SIG-M5 treated with dmso at 0.1 percent for 504 hours (cell line): Measurements from ENCODE around the gene GOLGA5.

Source experiments
- DNase-seq: peaks from one replicate; lab custom pipeline; 2025; ENCODE audit not compliant: unreplicated experiment; lab: John Stamatoyannopoulos, UW

GOLGA5 gene

DNA sequence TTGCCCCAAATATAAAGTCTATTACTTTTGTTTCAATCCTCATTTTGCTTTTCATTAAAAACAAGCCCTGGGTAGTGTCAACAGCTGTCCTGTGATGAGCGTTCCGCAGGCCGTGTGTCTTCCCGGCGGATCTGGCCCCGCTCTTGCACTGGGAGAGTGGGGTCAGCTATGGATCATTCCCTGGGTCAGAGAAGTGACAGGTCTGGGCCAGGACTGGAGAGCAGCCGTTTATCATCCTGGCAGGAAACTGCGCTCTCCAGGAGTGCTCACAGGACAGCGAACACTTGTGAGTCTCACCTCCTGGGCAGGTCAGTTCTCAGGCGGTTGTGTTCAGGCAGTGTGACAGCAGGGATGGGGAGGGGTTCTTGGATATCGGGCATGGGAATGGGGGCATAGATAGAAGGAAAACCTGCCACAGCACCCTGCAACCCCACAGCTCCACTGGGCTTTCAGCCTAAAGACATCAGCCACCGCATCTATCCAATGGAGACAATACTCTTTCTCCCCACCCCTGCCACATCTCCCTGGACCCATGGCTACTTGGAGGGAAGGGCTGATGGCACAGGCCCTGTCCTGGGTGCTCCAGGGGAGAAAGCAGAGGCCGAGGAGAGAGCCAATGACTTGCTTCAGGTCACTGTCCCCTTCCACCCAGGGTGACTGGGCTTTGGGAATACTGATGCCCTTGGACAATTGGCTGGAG, 81.0 kb downstream of the GOLGA5 start:
- DNase-seq = no peak

DNA sequence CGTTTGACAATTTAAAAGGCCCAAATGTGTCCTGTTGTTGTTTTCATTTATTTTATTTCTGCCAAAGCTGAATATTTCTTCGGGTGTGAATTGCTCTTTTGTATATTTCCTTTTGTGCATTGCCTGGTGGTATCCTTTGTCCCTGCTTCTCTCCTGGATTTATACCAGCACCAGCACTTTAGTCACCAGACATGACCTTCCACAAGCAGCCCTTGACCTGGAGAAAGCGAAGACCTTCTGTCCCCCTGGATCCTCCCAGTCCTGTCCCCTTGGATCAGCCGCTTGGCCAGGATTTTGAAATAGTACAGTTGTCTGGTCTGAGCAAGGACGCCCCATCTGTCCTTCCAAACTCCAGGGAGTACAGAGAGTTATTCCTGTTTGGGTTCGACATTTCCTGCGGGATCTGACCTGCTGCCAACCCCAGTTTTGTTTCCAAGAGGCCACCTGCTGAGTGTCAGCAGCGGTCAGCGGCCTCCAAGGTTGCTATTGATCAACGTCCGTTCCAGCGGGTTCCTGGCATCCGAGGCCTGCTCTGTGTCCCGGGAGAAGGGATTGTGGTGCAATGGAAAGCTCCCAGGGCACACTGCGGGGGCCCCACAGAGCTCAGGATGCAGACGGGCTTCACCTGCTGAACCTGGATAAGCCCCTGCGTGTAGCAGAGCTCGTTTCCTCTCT, 83.8 kb downstream of the GOLGA5 start:
- no peak for DNase-seq

DNA sequence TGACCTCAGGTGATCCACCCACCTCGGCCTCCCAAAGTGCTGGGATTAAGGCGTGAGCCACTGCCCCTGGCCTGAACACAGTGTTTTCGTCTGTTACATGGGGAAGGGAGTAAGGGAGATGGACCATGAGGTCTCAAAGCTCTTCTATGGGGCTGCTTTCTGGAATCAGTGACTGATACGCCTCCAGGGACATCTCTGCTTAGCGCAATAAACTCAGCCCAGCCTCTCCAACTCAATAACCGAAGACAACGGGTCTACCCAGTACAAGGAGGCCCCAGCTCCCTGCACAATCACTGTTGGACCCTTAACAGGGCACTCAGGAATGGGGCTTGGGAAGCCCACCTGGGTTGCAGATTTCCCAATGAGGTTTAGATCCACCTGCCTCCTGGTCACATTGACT, 86.2 kb downstream of the GOLGA5 start:
- DNase-seq = no peak

DNA sequence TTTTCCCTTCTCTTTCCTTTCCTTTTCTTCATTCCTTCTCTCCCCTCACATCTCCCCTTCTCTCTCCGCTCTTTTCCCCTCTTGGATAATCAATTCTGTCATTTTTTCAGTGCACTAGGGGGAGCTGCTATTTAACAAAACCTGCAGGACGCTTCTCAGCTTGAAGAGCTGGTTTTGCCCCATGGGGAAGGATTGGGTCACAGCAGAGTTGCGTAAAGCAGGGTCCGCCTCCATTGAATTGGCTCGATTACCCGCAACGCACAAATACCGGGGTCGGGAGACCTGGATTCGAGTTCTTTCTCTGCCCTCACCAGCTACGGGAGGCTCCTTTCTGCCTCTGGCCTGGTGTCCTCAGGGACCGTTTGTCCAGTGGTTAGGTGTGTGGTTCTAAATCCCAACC, 86.7 kb downstream of the GOLGA5 start:
- peak; percentile 70 for DNase-seq

DNA sequence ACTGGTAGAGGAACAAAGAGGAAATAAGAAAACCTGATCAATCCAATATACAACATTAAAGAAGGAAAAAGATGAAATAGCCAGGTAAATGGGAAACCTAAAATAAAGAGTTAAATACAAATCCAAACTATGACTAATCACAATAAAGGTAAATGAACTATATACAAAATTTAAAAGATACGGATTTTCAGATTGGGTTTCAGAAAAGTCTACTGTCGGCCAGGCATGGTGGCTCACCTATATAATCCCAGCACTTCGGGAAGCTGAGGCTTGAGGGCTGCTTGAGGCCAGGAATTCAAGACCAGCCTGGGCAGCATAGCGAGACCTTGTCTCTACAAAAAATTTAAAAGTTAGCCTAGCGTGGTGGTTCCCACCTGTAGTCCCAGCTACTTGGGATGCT, 89.0 kb downstream of the GOLGA5 start:
- no peak for DNase-seq

DNA sequence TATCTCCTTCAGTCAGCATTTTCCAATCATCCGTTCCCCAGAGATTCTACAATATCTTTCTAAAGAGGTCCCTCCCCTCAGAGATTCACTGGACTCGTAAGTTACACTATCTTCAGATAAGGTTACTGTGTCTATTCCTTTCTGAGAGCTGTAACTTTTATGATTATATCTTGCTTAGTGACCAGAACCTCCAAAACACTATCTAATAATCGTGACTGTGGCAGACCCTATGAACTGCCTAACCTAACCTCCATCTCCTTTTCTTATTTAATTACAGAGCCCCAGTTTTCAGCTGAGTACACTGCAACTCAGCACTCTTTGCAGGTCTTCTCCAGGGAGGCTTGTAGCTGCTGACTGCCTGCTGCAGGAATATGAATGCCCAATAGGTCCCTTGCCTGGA, 90.3 kb downstream of the GOLGA5 start:
- DNase-seq = no peak

DNA sequence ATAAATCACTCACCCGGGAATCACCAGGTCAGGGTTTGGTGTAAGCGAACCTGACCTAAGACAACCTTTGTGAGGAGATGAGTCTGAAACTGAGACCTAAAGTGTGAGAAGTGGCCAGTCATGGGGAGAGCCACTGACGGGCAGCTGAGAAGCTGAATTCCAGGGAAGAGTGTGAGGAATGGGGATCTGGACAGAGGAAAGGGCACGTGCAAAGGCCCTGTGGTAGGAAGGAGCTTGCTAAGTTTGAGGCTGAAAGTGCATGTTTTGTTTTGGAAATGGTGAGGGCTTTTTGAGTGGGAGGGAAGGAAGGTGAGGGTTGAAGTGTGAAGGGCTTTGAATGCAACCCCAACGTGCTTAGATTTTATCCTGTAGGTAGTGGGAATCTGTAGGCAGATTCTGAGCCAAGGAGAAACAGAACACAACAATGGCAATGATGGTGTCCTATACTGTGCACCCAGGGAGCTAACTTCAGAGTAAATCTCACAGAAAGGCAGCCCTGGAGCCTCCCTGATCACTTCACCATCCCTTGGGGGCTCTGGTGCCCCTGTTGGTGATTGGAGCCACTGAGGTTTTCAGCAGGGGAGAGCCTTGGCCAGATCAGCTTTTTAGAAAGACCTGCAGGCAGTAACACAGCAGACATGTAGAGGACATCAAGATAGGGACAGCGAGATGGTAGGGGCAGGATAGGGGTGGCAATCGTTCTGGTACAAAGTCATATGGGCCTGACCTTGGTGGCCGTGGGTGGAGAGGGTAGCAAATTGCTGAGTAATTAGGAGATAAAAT, 91.4 kb downstream of the GOLGA5 start:
- DNase-seq = no peak

DNA sequence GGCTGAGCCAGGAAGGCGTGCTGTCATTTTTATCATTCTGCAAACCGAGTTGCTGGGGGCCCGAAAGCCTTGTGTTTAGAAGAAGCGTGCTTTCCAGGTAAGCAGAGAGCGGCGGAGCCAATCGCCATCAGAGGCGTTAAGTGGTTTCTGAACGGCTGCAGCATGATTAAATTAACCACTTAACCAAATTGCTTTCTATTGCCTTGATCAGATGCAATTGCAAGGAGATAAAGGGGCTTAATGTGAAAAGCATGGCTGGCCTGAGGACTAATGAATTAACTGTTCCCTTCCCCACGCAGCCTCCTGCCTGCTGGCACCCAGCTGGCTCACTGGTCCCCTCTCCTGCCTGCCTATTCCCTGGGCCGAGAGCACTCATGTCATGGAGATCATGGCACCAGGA, 92.2 kb downstream of the GOLGA5 start:
- no peak for DNase-seq

DNA sequence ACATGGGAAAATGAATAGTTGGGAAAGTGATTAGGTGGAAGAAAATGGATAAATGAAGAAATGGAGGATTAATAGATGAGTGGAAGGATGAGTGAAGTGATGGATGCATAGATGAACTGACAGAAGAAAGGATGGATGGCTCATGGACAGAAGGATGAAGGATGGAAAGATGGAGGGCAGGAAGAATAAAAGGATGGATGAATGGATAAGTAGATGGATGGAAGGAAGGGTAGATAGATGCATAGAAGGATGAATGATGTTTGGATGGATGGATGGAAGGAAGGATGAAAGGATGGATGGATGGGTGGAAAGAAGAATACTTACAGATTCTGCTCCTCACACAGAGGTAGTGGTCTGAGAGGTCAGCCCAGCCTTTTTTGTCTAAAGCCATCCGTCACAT, 93.1 kb downstream of the GOLGA5 start:
- DNase-seq = no peak

DNA sequence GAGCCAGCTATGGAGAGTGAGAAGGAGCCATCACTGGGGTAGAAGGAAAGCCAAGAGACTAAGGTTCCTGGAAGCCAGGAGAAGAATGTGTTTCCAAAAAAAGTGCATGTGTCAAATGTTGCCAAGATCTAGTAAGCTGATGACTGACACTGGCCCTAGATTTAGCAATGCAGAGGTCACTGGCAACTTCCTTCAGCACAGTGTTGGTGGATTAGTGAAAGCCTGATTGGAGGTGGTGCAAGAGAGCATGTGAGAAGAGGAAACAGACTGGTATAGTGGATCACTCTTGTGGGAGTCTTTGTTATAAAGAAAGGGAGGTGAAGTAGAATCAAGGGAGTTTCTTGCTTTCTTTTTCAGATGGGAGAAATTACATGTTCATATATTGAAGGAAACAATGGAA, 94.8 kb downstream of the GOLGA5 start:
- DNase-seq = peak; percentile 57
